GM10248 (cell line): ENCODE data around the gene MARCHF9.

Experiments used
- CTCF ChIA-PET: fragments of 300-600 bp; sonication (Branson Sonifier 250); formaldehyde crosslinking; extraction: SDS; loops from one replicate; lab custom pipeline; 2021; ENCODE audit warnings: antibody characterized with exemption; lab: Yijun Ruan, JAX
- POLR2A ChIA-PET: fragments of 350-650 bp; sonication (Branson Sonifier 250); formaldehyde crosslinking; extraction: SDS; loops from one replicate; lab custom pipeline; 2020; ENCODE audit warnings: antibody characterized with exemption; lab: Yijun Ruan, JAX
- DNase-seq: peaks from one replicate; pipeline ENCODE4 v3.0.0; 2012; ENCODE audit errors: extremely low spot score
- CTCF ChIP-seq: IDR thresholded peaks from 2 replicates; pipeline ENCODE4 v1.5.1; 2012; ENCODE audit warnings: mild to moderate bottlenecking, low read depth; ENCODE audit errors: extremely low read depth, missing control alignments, control extremely low read depth

Gene MARCHF9

GRCh38 chr12:57782608-57783465, 27.9 kb downstream of the MARCHF9 start, which contains the start of gene TSFM:
TSS of gene TSFM (plus strand) at chr12:57782787. CDS start at chr12:57782802, 15 bp downstream.
- DNase-seq, result peak; percentile 90
- CTCF ChIA-PET, result interaction anchor here (0.6 to 11.8 kb wide), 27 partner anchors 9 to 327 kb away, joined by 3 to 85 read pairs (median 5); partner anchors contain the start of genes ATP23, CYP27B1, EEF1AKMT3 and METTL1
- TF ChIP-seq CTCF, result peak; percentile 94
- POLR2A ChIA-PET, result interaction anchor here (1.0 kb wide), 1 partner anchor 11 kb away, joined by 3 read pairs; the partner anchor contains the start of genes EEF1AKMT3 and METTL1

- DNase-seq, result no peak
- CTCF ChIA-PET, result interaction anchor here (0.8 to 11.8 kb wide), 23 partner anchors 10 to 328 kb away, joined by 3 to 85 read pairs (median 6); partner anchors contain the start of genes ATP23, CYP27B1, EEF1AKMT3 and METTL1
- no peak for TF ChIP-seq CTCF
- POLR2A ChIA-PET, result no interaction called here
Measured at GRCh38 chr12:57783466-57783801, 28.5 kb downstream of the MARCHF9 start.

GRCh38 chr12:57783861-57784260, 29.0 kb downstream of the MARCHF9 start:
- POLR2A ChIA-PET, result no interaction called here
- TF ChIP-seq CTCF, result no peak
- CTCF ChIA-PET, result interaction anchor here (0.9 to 11.8 kb wide), 9 partner anchors 10 to 144 kb away, joined by 3 to 85 read pairs (median 11); partner anchors contain the start of genes EEF1AKMT3 and METTL1
- no peak for DNase-seq

DNA sequence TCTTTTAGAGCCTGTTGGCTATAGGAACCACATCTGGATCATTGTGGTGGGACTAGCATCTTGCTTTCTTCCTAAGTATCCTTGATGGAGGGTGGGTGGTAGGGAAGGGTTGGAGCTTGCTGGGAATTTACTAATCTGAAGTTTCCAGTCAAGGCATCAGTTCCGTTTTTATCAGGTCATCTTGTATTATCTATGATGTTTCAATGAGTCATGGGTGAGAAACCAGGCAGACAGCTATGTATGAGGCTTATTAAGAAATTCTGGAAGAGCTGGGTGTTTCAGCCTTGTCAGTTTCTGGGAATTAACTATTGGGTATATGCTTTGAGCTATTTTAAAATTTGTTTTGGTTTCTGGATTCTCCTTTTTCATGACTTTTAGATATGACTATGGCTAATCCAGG, 39.0 kb downstream of the MARCHF9 start:
- DNase-seq, result no peak
- TF ChIP-seq CTCF, result no peak
- POLR2A ChIA-PET, result no interaction called here
- CTCF ChIA-PET, result interaction anchor here (0.9 to 6.7 kb wide), 7 partner anchors 9 to 112 kb away, joined by 3 to 53 read pairs (median 3); partner anchors contain the start of gene TSFM

DNA sequence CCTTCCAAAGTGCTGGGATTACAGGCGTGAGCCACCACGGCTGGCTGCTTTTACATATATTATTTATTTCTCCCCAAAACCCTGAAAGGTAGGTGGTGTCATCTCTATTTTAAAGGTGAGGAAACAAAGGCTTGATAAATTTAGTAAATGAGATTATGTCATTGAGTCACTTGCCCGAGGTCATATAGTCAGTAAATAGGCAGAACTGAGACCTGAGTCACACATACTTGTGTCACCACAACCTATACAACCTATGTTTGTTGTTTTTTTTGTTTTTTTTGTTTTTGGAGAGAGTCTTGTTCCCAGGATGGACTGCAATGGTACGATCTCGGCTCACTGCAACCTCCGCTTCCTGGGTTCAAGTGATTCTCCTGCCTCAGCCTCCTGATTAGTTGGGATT, 40.5 kb downstream of the MARCHF9 start:
- POLR2A ChIA-PET, result no interaction called here
- no peak for DNase-seq
- no peak for TF ChIP-seq CTCF
- CTCF ChIA-PET, result interaction anchor here (6.7 kb wide), 1 partner anchor 14 kb away, joined by 53 read pairs; the partner anchor contains the start of gene TSFM

- CTCF ChIA-PET, result interaction anchor here (0.9 to 8.1 kb wide), 4 partner anchors 16 to 105 kb away, joined by 3 to 87 read pairs (median 28); partner anchors contain the start of gene TSFM
- POLR2A ChIA-PET, result no interaction called here
- no peak for TF ChIP-seq CTCF
- no peak for DNase-seq
Measured at GRCh38 chr12:57796996-57797395, 42.1 kb downstream of the MARCHF9 start.
